NB4 (cell line): ENCODE measurements around the gene KLHL11.
A peak's percentile ranks its signal among the peaks of the same experiment; 100 is the strongest.

Experiments
- DNase-seq: peaks from one replicate; pipeline ENCODE4 v3.0.0; 2010; ENCODE audit warnings: low read depth
- H3K4me3 ChIP-seq: one replicate; pipeline ENCODE4 v1.5.1; 2011; ENCODE audit warnings: mild to moderate bottlenecking, low read depth, low read length, moderate library complexity
- CTCF ChIP-seq: IDR thresholded peaks from one replicate; pipeline ENCODE4 v1.5.1; 2012; ENCODE audit warnings: low read depth, low read length
- MAX ChIP-seq: IDR thresholded peaks from 2 replicates; pipeline ENCODE4 v1.6.1; 2011; ENCODE audit warnings: low read depth, low read length
- MYC ChIP-seq: IDR thresholded peaks from 2 replicates; pipeline ENCODE4 v1.6.1; 2011; ENCODE audit warnings: low read depth, low read length
- POLR2A ChIP-seq: IDR thresholded peaks from 2 replicates; pipeline ENCODE4 v1.6.1; 2011; ENCODE audit warnings: mild to moderate bottlenecking; ENCODE audit not compliant: insufficient read length; ENCODE audit errors: extremely low read depth

Gene KLHL11

GRCh38 chr17:41864836-41865595 is at the start of gene KLHL11:
TSS of gene KLHL11 (minus strand) at chr17:41865423. CDS start at chr17:41865370, 53 bp downstream.
- peak; percentile 81 for TF ChIP-seq POLR2A
- TF ChIP-seq MAX: peak; percentile 80
- no peak for TF ChIP-seq CTCF
- TF ChIP-seq MYC: peak; percentile 80
- peak within 1 kb of the TSS; percentile 73 for H3K4me3 ChIP-seq
- DNase-seq: peak; percentile 92

GRCh38 chr17:41915020-41915419 is 49.8 kb upstream of the KLHL11 start:
- H3K4me3 ChIP-seq: no peak overlapping the region
- DNase-seq: no peak
- TF ChIP-seq CTCF (no peak), MAX (no peak), POLR2A (no peak), MYC (no peak)

GRCh38 chr17:41914358-41914766 is 49.1 kb upstream of the KLHL11 start:
- no peak for DNase-seq
- no peak for TF ChIP-seq CTCF
- no peak for TF ChIP-seq POLR2A
- TF ChIP-seq MAX: no peak
- TF ChIP-seq MYC: no peak
- H3K4me3 ChIP-seq: no peak overlapping the region

GRCh38 chr17:41913798-41914197 is 48.6 kb upstream of the KLHL11 start:
- H3K4me3 ChIP-seq: no peak overlapping the region

GRCh38 chr17:41912925-41913324 is 47.7 kb upstream of the KLHL11 start:
- DNase-seq: no peak
- TF ChIP-seq CTCF (no peak), MAX (no peak), POLR2A (no peak), MYC (no peak)
- H3K4me3 ChIP-seq: no peak overlapping the region

More at GRCh38 chr17:41913798-41914197, 48.6 kb upstream of the KLHL11 start:
- TF ChIP-seq MAX: no peak
- no peak for TF ChIP-seq POLR2A
- no peak for TF ChIP-seq CTCF
- TF ChIP-seq MYC: no peak
- no peak for DNase-seq
